PFSK-1 (cell line): ENCODE results near the gene ZNF837.
A peak's percentile ranks its signal among the peaks of the same experiment; 100 is the strongest.

Experiments
- FOXP2 ChIP-seq: optimal IDR thresholded peaks from 2 replicates; pipeline ENCODE3; 2011; ENCODE audit warnings: borderline replicate concordance, control low read depth, inconsistent platforms; ENCODE audit not compliant: insufficient read depth; ENCODE audit errors: extremely low read length, extremely low read depth
- POLR2AphosphoS5 ChIP-seq: IDR thresholded peaks from 2 replicates; pipeline ENCODE4 v1.6.1; 2012; ENCODE audit warnings: low read depth, mild to moderate bottlenecking, control low read depth, low read length, moderate library complexity
- REST ChIP-seq, 2 experiments: IDR thresholded peaks; 2 replicates each; pipeline versions ENCODE4 v1.6.1 to v1.8.0; 2011 to 2012; ENCODE audit warnings: low read depth in 2 of 2, low read length in 2 of 2, control low read depth in 1 of 2, inconsistent platforms in 1 of 2, mild to moderate bottlenecking in 1 of 2, moderate library complexity in 1 of 2; ENCODE audit not compliant: insufficient read depth in 1 of 2
- SIN3A ChIP-seq: IDR thresholded peaks from 2 replicates; pipeline ENCODE4 v1.6.1; 2012; ENCODE audit warnings: mild to moderate bottlenecking, low read length, moderate library complexity, borderline replicate concordance; ENCODE audit not compliant: insufficient read depth
- TAF1 ChIP-seq: IDR thresholded peaks from 2 replicates; pipeline ENCODE4 v1.6.1; 2012; ENCODE audit warnings: low read length, control low read depth, borderline replicate concordance; ENCODE audit not compliant: insufficient read depth

The ZNF837 gene

GRCh38 chr19:58385313-58385890 lies 4.6 kb upstream of the ZNF837 start:
- TF ChIP-seq FOXP2 (no peak), REST (IDR thresholded peaks at IDR 0.05; ENCODE audit: insufficient read depth in 1 of 2, low read depth in 2 of 2, low read length in 2 of 2) (no peak), POLR2AphosphoS5 (no peak), SIN3A (no peak), TAF1 (no peak)

GRCh38 chr19:58382997-58383603 lies 2.3 kb upstream of the ZNF837 start:
- TF ChIP-seq POLR2AphosphoS5: no peak
- no peak for TF ChIP-seq FOXP2
- no peak for TF ChIP-seq REST (IDR thresholded peaks at IDR 0.05; ENCODE audit: insufficient read depth in 1 of 2, low read depth in 2 of 2, low read length in 2 of 2)
- no peak for TF ChIP-seq TAF1
- TF ChIP-seq SIN3A: no peak

DNA sequence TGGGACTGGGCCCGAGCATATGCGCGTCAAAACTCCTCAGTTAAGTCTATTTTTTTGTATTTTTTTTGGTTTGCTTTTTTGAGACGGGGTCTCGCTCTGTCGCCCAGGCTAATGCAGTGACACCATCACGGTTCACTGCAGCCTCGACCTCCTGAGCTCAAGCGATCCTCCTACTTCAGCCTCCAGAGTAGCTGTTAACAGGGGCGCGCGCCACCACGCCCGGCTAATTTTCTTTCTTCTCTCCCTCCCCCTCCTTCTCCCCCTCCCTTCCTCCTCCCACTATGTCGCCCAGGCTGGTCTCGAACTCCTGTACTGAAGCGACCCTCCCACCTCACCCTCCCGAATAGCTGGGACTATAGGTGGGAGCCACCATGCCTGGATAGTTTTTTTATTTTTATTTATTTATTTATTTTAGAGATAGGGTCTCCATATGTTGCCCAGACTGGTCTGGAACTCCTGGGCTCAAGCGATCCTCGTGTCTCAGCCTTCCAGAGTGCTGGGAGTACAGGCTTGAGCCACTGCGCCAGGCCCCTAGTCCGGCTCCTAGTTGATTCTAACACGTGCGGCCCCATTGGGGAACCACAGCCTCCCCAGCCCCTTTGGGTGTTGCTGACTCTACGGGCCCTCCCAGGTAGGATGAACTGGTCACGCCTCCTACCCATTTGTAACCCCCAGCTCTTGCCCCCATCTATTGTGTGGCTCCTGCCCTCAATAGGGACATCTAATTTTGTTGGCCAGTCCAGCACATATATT lies 806 bp upstream of the ZNF837 start:
- TF ChIP-seq FOXP2: no peak
- TF ChIP-seq SIN3A: 0 out of 2 replicates have a peak, but pooled peaks have one; percentile 2

DNA sequence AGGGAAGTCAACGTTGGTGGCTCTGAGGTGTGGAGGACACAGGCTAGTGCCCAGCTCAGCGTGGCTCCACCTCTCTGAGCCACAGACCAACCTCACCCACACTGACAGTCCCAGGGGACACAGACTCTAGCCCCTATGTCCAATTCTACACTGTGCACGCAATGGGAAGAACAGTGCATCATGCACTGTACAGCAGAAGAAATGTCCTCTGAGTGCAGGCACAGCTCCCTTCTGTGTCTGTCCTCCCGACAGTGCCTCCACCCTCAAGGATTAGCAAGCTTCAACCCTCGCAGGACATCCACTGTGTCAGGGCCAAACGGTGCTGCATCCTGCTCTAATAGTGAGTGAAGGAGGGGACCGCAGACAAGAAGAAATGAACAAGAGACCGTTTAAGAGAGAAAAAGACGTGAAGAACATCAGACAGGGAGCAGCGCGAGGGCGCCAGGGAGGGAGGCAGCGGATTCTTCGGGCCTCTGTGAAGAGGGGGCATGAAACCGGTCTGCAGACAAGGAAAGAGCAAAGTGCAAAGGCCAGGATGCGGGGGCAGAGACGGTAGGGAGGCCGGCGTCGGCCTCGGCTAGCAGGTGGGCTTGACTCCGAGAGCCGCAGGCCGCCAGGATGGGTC lies 681 bp downstream of the ZNF837 start:
- no peak for TF ChIP-seq TAF1
- TF ChIP-seq POLR2AphosphoS5: no peak
- no peak for TF ChIP-seq REST (IDR thresholded peaks at IDR 0.05; ENCODE audit: insufficient read depth in 1 of 2, low read depth in 2 of 2, low read length in 2 of 2)
- no peak for TF ChIP-seq FOXP2
- TF ChIP-seq SIN3A: no peak

GRCh38 chr19:58379246-58379645 lies 1.6 kb downstream of the ZNF837 start:
- TF ChIP-seq POLR2AphosphoS5 (no peak), REST (IDR thresholded peaks at IDR 0.05; ENCODE audit: insufficient read depth in 1 of 2, low read depth in 2 of 2, low read length in 2 of 2) (no peak), FOXP2 (no peak)
